PFSK-1 (cell line): ENCODE results near the gene SLC50A1.
A peak's percentile ranks its signal among the peaks of the same experiment; 100 is the strongest.

Experiments
- FOXP2 ChIP-seq: optimal IDR thresholded peaks from 2 replicates; pipeline ENCODE3; 2011; ENCODE audit warnings: borderline replicate concordance, control low read depth, inconsistent platforms; ENCODE audit not compliant: insufficient read depth; ENCODE audit errors: extremely low read length, extremely low read depth
- POLR2AphosphoS5 ChIP-seq: IDR thresholded peaks from 2 replicates; pipeline ENCODE4 v1.6.1; 2012; ENCODE audit warnings: low read depth, mild to moderate bottlenecking, control low read depth, low read length, moderate library complexity
- SIN3A ChIP-seq: IDR thresholded peaks from 2 replicates; pipeline ENCODE4 v1.6.1; 2012; ENCODE audit warnings: mild to moderate bottlenecking, low read length, moderate library complexity, borderline replicate concordance; ENCODE audit not compliant: insufficient read depth
- TAF1 ChIP-seq: IDR thresholded peaks from 2 replicates; pipeline ENCODE4 v1.6.1; 2012; ENCODE audit warnings: low read length, control low read depth, borderline replicate concordance; ENCODE audit not compliant: insufficient read depth
- TF ChIP-seq, protein P1 (sequence below), 2 experiments: IDR thresholded peaks; 2 replicates each; pipeline versions ENCODE4 v1.6.1 to v1.8.0; 2011 to 2012; ENCODE audit warnings: low read depth in 2 of 2, low read length in 2 of 2, control low read depth in 1 of 2, inconsistent platforms in 1 of 2, mild to moderate bottlenecking in 1 of 2, moderate library complexity in 1 of 2; ENCODE audit not compliant: insufficient read depth in 1 of 2

The SLC50A1 gene

DNA sequence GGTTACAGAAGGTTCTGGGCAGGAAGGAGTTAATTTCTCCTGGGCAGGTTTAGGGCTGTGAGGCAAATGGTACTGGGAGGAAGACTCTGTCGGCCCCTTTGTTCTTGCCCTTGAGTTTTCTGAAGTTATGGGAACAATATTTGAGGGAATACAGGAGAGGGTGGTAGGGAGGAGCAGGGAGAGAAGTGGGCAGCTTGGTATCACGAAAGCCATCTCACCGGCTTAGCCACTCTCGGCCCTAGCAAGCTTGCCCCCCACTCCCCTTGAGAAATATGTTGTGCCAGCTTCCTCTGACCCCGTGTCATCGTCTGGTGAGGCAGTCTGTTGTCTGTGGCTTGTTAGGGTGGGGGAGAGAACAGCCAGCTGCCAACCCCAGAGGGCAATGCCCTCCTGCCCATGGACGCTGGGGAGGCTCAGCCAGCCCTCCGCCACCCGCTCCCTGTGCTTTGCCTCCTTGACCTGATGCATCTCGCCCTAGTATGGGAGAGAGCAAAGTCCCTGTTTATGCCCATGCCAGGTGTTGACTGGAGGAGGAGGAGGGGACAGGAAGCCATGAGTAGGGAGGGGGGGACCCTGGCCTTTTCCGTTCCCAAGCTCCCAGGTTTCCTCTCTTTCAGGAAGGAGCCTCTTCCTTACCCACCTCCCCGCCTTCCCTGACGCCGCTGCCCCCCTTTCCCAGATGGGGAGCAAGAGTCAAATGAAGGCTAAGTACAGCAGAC, 6.7 kb upstream of the SLC50A1 start:
- no peak for TF ChIP-seq POLR2AphosphoS5
- no peak for TF ChIP-seq TAF1
- TF ChIP-seq, protein P1, sequence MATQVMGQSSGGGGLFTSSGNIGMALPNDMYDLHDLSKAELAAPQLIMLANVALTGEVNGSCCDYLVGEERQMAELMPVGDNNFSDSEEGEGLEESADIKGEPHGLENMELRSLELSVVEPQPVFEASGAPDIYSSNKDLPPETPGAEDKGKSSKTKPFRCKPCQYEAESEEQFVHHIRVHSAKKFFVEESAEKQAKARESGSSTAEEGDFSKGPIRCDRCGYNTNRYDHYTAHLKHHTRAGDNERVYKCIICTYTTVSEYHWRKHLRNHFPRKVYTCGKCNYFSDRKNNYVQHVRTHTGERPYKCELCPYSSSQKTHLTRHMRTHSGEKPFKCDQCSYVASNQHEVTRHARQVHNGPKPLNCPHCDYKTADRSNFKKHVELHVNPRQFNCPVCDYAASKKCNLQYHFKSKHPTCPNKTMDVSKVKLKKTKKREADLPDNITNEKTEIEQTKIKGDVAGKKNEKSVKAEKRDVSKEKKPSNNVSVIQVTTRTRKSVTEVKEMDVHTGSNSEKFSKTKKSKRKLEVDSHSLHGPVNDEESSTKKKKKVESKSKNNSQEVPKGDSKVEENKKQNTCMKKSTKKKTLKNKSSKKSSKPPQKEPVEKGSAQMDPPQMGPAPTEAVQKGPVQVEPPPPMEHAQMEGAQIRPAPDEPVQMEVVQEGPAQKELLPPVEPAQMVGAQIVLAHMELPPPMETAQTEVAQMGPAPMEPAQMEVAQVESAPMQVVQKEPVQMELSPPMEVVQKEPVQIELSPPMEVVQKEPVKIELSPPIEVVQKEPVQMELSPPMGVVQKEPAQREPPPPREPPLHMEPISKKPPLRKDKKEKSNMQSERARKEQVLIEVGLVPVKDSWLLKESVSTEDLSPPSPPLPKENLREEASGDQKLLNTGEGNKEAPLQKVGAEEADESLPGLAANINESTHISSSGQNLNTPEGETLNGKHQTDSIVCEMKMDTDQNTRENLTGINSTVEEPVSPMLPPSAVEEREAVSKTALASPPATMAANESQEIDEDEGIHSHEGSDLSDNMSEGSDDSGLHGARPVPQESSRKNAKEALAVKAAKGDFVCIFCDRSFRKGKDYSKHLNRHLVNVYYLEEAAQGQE (IDR thresholded peaks at IDR 0.05; ENCODE audit: insufficient read depth in 1 of 2, low read depth in 2 of 2, low read length in 2 of 2), result no peak
- 0 out of 2 replicates have a peak, but pooled peaks have one; percentile 44 for TF ChIP-seq SIN3A
- TF ChIP-seq FOXP2, result no peak

DNA sequence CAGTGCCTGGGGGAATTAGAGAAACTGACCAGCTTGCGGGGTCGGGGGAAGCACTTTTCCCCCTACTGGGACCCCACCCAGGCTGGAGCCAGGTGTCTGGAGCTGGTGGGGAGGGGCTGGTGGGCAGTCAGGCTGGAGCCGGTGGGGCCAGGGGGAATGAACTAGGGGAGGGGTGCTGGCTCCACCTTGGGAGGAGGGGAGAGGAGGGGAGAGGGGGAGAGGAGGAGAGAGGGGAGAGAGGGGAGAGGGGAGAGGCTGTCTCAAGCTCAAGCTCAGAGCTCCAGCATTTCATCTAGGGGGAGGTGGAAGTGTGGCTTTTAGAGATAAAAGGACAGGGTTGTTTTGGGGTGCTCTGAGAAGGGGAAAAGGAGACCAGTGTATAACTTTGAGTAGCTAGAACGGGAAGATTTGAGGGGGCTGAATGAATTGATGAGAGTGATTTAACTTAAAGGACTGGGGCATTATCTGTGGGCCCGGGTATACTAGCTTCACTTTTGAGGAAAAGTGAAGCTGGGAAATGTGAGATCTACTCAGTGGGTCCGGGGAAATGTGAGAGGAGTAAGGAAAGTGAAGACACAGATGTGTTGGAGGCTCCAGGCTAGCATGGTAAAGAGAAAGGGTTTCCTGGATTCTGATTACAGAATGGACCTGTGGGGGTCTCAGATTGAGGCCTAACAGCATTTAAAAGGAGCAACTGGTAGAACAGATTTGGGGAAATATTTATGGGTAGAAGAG, 5.2 kb upstream of the SLC50A1 start:
- TF ChIP-seq TAF1 (no peak), FOXP2 (no peak), SIN3A (no peak), POLR2AphosphoS5 (no peak)
- TF ChIP-seq, protein P1 (IDR thresholded peaks at IDR 0.05; ENCODE audit: insufficient read depth in 1 of 2, low read depth in 2 of 2, low read length in 2 of 2), result no peak

DNA sequence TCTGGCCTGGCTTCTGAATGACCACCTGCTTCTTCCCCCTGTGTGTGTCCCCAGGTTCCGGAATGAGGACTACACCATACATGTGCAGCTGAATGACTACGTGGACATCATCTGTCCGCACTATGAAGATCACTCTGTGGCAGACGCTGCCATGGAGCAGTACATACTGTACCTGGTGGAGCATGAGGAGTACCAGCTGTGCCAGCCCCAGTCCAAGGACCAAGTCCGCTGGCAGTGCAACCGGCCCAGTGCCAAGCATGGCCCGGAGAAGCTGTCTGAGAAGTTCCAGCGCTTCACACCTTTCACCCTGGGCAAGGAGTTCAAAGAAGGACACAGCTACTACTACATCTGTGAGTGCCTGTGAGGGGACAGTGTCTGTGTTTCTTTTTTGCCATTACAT, 4.4 kb upstream of the SLC50A1 start:
- TF ChIP-seq TAF1 (no peak), SIN3A (no peak), FOXP2 (no peak), POLR2AphosphoS5 (no peak)
- TF ChIP-seq, protein P1 (IDR thresholded peaks at IDR 0.05; ENCODE audit: insufficient read depth in 1 of 2, low read depth in 2 of 2, low read length in 2 of 2), result no peak

DNA sequence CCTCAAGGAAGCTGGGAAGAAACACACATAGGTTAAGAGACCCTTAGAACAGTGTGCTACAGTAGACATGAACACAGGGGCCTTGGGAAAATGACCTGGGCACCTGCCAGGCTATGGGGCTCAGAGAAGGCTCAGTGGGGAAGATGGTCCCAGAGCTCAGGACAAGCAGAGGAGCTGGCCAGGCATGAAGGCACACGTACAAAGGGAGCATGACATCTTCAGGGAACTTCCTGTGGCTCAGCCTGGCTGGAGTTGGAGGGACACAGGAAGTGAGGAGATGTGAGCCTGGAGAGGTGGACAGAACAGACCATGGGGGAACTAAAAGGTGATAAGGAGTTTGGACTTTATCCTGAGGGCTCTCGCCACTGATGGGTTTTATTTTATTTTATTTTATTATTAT, 3.8 kb upstream of the SLC50A1 start:
- TF ChIP-seq SIN3A (no peak), POLR2AphosphoS5 (no peak), FOXP2 (no peak), TAF1 (no peak)
- TF ChIP-seq, protein P1 (IDR thresholded peaks at IDR 0.05; ENCODE audit: insufficient read depth in 1 of 2, low read depth in 2 of 2, low read length in 2 of 2), result no peak
